HepG2 (cell line): ENCODE data around the gene VAV2. TPM values are rescaled to one million over a fixed set of nuclear protein-coding genes. Genes with fewer than 3 reads are reported as not detected.

Experiments used
- ARID4A ChIP-seq: sonication (generic); formaldehyde crosslinking; IDR thresholded peaks from 2 replicates; pipeline ENCODE4 v1.5.0; 2020; ENCODE audit warnings: mild to moderate bottlenecking, missing genetic modification reagents, borderline replicate concordance
- FOSL1 ChIP-seq: sonication (generic); formaldehyde crosslinking; IDR thresholded peaks from 2 replicates; pipeline ENCODE4 v1.9.0; 2021; ENCODE audit warnings: missing genetic modification reagents, borderline replicate concordance
- IRF2 ChIP-seq: IDR thresholded peaks from 2 replicates; pipeline ENCODE4 v1.6.1; 2018; ENCODE audit warnings: missing genetic modification reagents, missing compliant biosample characterization
- PITX1 ChIP-seq: sonication (generic); formaldehyde crosslinking; IDR thresholded peaks from 2 replicates; pipeline ENCODE4 v1.5.1; 2020; ENCODE audit warnings: mild to moderate bottlenecking, missing genetic modification reagents
- REST ChIP-seq, 2 experiments: IDR thresholded peaks; 2 replicates each; pipeline ENCODE4 v1.6.1; 2011 to 2012; ENCODE audit warnings: low read length in 2 of 2, borderline replicate concordance in 1 of 2, low read depth in 1 of 2, mild to moderate bottlenecking in 1 of 2, moderate library complexity in 1 of 2
- TEAD3 ChIP-seq: optimal IDR thresholded peaks from 2 replicates; pipeline ENCODE3; 2016; ENCODE audit warnings: borderline replicate concordance
- WIZ ChIP-seq: sonication (generic); formaldehyde crosslinking; IDR thresholded peaks from 2 replicates; pipeline ENCODE4 v1.5.1; 2020; ENCODE audit warnings: mild to moderate bottlenecking, missing genetic modification reagents
- polyA plus RNA-seq, 8 experiments: library from polyadenylated mRNA; depleted of rRNA in 3 of 8; stranded (reverse) in 7 of 8; unstranded in 1 of 8; fragments of >200 nt; fragmentation: Illumina TruSeq in 4 of 8; extraction: Trizol in 4 of 8; gene quantifications; 2 replicates each; pipeline versions ENCODE4 v1.2.1 to v1.2.3, GENCODE V29; 2011 to 2016; ENCODE audit warnings: low read depth in 4 of 8, missing spikeins in 1 of 8, mixed read lengths in 1 of 8; ENCODE audit not compliant: insufficient read depth in 1 of 8
- total RNA-seq, 5 experiments: library from RNA; depleted of rRNA; stranded (reverse); fragments of >200 nt; fragmentation: Illumina TruSeq; extraction: Trizol; gene quantifications; 2 replicates each; pipeline ENCODE4 v1.2.3, GENCODE V29; 2016; ENCODE audit warnings: low read depth in 1 of 5
- TF ChIP-seq, protein P1 (sequence below): sonication (generic); formaldehyde crosslinking; IDR thresholded peaks from 2 replicates; pipeline ENCODE4 v1.4.0; 2020; ENCODE audit warnings: missing genetic modification reagents
- TF ChIP-seq, protein P2 (sequence below): sonication (generic); formaldehyde crosslinking; IDR thresholded peaks from 2 replicates; pipeline ENCODE4 v1.9.0; 2021; ENCODE audit warnings: missing genetic modification reagents, borderline replicate concordance
- TF ChIP-seq, protein P3 (sequence below): IDR thresholded peaks from 2 replicates; pipeline ENCODE4 v1.6.1; 2016; ENCODE audit warnings: missing compliant biosample characterization, missing genetic modification reagents, borderline replicate concordance

VAV2 gene
- total and polyA plus RNA-seq, 2 of the 13 experiments (the other 11 are each of a cell fraction or from before 2014, with no cell fraction given) = 22.5 to 22.9 TPM

- TF ChIP-seq ARID4A (CRISPR knock-in tag) = no peak
- no peak for TF ChIP-seq FOSL1
- TF ChIP-seq, protein P1, sequence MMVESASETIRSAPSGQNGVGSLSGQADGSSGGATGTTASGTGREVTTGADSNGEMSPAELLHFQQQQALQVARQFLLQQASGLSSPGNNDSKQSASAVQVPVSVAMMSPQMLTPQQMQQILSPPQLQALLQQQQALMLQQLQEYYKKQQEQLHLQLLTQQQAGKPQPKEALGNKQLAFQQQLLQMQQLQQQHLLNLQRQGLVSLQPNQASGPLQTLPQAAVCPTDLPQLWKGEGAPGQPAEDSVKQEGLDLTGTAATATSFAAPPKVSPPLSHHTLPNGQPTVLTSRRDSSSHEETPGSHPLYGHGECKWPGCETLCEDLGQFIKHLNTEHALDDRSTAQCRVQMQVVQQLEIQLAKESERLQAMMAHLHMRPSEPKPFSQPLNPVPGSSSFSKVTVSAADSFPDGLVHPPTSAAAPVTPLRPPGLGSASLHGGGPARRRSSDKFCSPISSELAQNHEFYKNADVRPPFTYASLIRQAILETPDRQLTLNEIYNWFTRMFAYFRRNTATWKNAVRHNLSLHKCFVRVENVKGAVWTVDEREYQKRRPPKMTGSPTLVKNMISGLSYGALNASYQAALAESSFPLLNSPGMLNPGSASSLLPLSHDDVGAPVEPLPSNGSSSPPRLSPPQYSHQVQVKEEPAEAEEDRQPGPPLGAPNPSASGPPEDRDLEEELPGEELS = no peak
- TF ChIP-seq, protein P2, sequence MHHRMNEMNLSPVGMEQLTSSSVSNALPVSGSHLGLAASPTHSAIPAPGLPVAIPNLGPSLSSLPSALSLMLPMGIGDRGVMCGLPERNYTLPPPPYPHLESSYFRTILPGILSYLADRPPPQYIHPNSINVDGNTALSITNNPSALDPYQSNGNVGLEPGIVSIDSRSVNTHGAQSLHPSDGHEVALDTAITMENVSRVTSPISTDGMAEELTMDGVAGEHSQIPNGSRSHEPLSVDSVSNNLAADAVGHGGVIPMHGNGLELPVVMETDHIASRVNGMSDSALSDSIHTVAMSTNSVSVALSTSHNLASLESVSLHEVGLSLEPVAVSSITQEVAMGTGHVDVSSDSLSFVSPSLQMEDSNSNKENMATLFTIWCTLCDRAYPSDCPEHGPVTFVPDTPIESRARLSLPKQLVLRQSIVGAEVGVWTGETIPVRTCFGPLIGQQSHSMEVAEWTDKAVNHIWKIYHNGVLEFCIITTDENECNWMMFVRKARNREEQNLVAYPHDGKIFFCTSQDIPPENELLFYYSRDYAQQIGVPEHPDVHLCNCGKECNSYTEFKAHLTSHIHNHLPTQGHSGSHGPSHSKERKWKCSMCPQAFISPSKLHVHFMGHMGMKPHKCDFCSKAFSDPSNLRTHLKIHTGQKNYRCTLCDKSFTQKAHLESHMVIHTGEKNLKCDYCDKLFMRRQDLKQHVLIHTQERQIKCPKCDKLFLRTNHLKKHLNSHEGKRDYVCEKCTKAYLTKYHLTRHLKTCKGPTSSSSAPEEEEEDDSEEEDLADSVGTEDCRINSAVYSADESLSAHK = no peak
- no peak for TF ChIP-seq REST (IDR thresholded peaks at IDR 0.05; ENCODE audit: borderline replicate concordance in 1 of 2, low read depth in 1 of 2, low read length in 2 of 2)
- TF ChIP-seq IRF2 (CRISPR knock-in tag) = no peak
- TF ChIP-seq WIZ = no peak
- TF ChIP-seq TEAD3 = no peak
- TF ChIP-seq, protein P3, sequence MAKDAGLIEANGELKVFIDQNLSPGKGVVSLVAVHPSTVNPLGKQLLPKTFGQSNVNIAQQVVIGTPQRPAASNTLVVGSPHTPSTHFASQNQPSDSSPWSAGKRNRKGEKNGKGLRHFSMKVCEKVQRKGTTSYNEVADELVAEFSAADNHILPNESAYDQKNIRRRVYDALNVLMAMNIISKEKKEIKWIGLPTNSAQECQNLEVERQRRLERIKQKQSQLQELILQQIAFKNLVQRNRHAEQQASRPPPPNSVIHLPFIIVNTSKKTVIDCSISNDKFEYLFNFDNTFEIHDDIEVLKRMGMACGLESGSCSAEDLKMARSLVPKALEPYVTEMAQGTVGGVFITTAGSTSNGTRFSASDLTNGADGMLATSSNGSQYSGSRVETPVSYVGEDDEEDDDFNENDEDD (CRISPR knock-in tag) = no peak
- no peak for TF ChIP-seq PITX1 (CRISPR knock-in tag)
These were observed 161.8 kb downstream of the VAV2 start (continued) for GRCh38 chr9:133830310-133830709.
